ENCODE measurements around the gene KCNA2. TPM values are rescaled to one million over a fixed set of nuclear protein-coding genes. Genes with fewer than 3 reads are reported as not detected.

The KCNA2 gene
- total and polyA plus RNA-seq, 2 of the 4 experiments (the other 2 are of a cell fraction) = not detected

GRCh38 chr1:110557481-110557880 lies 48.7 kb downstream of the KCNA2 start:
- Histone ChIP-seq H4K5ac (ENCODE audit: low read depth, low read length) (no peak overlapping the region), H3K14ac (replicated peaks; ENCODE audit: low read depth, low read length) (no peak overlapping the region), H3K9me1 (ENCODE audit: insufficient read depth, low read length) (no peaks in the 10 kb centered on the region), H4K20me1 (ENCODE audit: insufficient read depth, low read length) (no peaks in the 10 kb centered on the region), H4K91ac (ENCODE audit: insufficient read depth, low read depth, low read length) (no peak overlapping the region), H2BK120ac (ENCODE audit: low read depth, low read length) (no peak overlapping the region), H2AK5ac (ENCODE audit: low read depth, low read length) (no peak overlapping the region), H3K36me3 (ENCODE audit: control insufficient read depth, insufficient read depth, low read length) (no peaks in the 10 kb centered on the region), H3K4ac (ENCODE audit: low read depth, low read length) (no peak overlapping the region), H3K4me3 (ENCODE audit: insufficient read depth, low read depth, low read length) (no peak overlapping the region), H3K27ac (ENCODE audit: insufficient read depth, low read length) (no peak overlapping the region), H3K18ac (ENCODE audit: low read depth, low read length) (no peak overlapping the region), H2BK15ac (ENCODE audit: low read depth, low read length) (no peak overlapping the region), H3K9me3 (ENCODE audit: control insufficient read depth, insufficient read depth, low read length) (no peaks in the 10 kb centered on the region), H2AK9ac (replicated peaks; ENCODE audit: low read depth, low read length, poor library complexity) (no peak overlapping the region), H2BK5ac (ENCODE audit: low read depth, low read length, poor library complexity, severe bottlenecking) (no peak overlapping the region), H3K4me1 (ENCODE audit: control insufficient read depth, insufficient read depth, low read length) (no peaks in the 10 kb centered on the region), H3K9ac (ENCODE audit: low read depth, low read length) (no peak overlapping the region), H3K79me1 (ENCODE audit: low read depth in 1 of 2, low read length in 2 of 2) (no peaks in the 10 kb centered on the region), H2BK20ac (ENCODE audit: low read depth, low read length) (no peak overlapping the region), H2AFZ (replicated peaks; ENCODE audit: low read length, poor library complexity) (no peak overlapping the region), H3K27me3 (ENCODE audit: control insufficient read depth, insufficient read depth, low read length) (peaks cover 39% of the 10 kb centered on the region), H3K56ac (ENCODE audit: extremely low read depth, insufficient read depth, low read length) (no peak overlapping the region), H3K23ac (ENCODE audit: low read depth, low read length) (no peak overlapping the region), H3K4me2 (ENCODE audit: low read depth, low read length) (no peak overlapping the region), H4K8ac (ENCODE audit: low read depth in 2 of 2, low read length in 2 of 2) (no peak overlapping the region)
- intact Hi-C loops (cut with micrococcal nuclease) (no loop called here), in situ Hi-C loops (cut with MboI; ENCODE audit: low sequenced_read_pairs) (no loop called here), dilution Hi-C loops (cut with HindIII; ENCODE audit: low sequenced_read_pairs, unreplicated experiment) (no loop called here)
- no CpG with 5 or more reads among the region's 3 CpGs for WGBS, 2 experiments (ENCODE audit: extremely low coverage in 2 of 2, insufficient read length in 1 of 2)
- ChIA-PET CTCF (no interaction called here), POLR2A (ENCODE audit: unreplicated experiment) (no interaction called here)
- ATAC-seq (ENCODE audit: low read depth) (no peak), DNase-seq (no peak)
- TF ChIP-seq SMC3 (IDR thresholded peaks at IDR 0.05; ENCODE audit: low read depth, low read length) (no peak), RFX5 (IDR thresholded peaks at IDR 0.05; ENCODE audit: low read depth, low read length) (no peak), MAFK (IDR thresholded peaks at IDR 0.05; ENCODE audit: low read depth, low read length) (no peak)
- no TSS peak for BruUV-seq (replicated peaks)

All from IMR-90 (cell line).